GM12874 (cell line): ENCODE data around the gene PHTF1.

Experiments used
- CTCF ChIP-seq: IDR thresholded peaks from 2 replicates; pipeline ENCODE4 v1.5.1; 2011; ENCODE audit warnings: low read depth, mild to moderate bottlenecking, control low read depth, low read length, moderate library complexity; ENCODE audit not compliant: insufficient read depth

Gene PHTF1

GRCh38 chr1:113647164-113647563 lies 112.1 kb downstream of the PHTF1 start:
- TF ChIP-seq CTCF, result no peak
